ENCODE results near the gene IGFBP2.
A peak's percentile ranks its signal among the peaks of the same experiment; 100 is the strongest.

The IGFBP2 gene

DNA sequence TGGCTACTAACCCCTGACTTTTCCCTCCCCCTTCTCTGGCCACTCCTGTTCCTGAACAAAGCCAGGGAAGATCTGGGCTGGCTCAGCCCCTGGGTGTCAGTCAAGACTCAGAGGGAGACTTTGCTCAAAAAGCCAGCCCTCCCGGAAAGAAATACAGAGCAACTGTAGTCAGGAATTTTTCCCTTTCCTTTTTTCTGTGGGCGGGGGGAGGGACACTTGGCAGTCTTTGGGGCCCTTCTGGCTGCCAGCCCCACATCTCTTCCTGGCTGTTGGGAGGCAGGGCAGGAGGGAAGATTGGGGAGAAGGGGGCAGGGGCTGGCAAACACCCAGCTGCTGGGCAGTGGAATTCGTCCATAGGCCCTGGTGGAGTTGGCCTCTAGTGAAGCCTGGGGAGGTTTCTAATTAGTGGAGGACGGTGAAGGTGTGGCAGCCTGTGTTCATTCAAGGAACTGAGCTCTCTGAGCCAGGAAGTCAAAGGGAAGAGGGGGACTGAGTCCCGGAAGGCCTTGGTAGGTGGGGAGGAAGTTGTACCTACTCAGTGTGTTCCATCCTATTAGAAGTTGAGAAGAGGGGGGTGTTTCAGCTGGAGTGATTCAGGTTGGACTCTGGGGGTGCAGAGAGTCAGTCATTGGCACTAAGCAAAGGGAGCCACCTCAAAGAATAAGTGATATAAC lies 10.9 kb downstream of the IGFBP2 start:
- no peak for DNase-seq

DNA sequence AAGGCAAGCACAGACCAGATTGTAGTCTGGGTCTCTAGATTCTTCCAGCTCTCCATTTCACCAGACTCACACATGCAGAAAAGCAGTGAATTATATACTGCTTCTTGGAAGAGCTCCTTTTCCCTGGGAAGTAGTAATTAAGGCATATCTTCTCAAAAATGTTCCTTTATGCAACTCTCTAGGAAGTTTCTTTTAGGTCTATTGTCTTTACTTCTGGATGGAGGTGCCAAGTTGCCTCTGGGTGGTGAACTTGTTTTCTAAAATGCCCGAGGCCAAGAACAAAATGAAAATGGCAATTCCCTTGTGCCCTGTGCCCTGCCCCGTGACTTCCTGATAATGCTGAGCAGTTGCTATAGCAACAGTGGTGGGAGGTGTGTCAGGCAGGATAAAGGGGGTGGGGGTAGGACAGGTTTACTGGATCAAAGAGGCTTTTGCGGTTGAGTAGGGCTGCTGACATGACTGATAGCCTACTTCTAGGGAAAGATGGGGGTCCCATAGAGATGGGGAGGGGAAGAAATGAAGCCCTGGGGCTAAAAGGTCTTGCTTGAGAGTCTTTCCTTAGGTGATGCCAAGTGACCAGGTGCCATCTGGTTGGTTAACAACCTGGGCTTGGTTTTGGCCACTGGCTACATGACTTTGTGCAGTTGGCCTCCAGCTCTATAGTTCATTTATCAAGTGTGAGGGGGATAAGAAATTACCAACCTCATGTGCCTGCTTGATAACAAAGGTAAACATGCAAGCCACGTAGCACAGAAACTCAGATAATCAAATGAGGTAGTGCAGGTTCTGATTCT lies 11.8 kb downstream of the IGFBP2 start:
- no peak for DNase-seq

DNA sequence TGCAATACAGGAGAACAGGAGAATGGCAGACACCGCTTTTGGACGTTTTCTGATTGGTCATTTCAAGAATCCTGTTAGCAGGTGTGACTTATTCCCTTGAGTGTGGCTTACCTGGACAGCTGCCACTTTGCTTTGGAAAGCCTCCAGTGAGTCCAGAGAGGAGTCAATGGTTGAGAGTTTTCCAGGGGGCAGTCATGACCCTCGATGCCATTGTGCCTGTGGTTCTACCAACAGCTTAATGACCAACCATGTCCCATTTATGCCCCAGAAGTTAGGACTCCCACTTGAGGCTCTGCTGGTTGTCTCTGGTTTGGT lies 12.4 kb downstream of the IGFBP2 start:
- no peak for DNase-seq

- no peak for DNase-seq
Measured at GRCh38 chr2:216646116-216646515, 12.9 kb downstream of the IGFBP2 start.

- DNase-seq: no peak
Measured at GRCh38 chr2:216648105-216648504, 14.9 kb downstream of the IGFBP2 start.

- DNase-seq: no peak
Measured at GRCh38 chr2:216649574-216649973, 16.4 kb downstream of the IGFBP2 start.

DNA sequence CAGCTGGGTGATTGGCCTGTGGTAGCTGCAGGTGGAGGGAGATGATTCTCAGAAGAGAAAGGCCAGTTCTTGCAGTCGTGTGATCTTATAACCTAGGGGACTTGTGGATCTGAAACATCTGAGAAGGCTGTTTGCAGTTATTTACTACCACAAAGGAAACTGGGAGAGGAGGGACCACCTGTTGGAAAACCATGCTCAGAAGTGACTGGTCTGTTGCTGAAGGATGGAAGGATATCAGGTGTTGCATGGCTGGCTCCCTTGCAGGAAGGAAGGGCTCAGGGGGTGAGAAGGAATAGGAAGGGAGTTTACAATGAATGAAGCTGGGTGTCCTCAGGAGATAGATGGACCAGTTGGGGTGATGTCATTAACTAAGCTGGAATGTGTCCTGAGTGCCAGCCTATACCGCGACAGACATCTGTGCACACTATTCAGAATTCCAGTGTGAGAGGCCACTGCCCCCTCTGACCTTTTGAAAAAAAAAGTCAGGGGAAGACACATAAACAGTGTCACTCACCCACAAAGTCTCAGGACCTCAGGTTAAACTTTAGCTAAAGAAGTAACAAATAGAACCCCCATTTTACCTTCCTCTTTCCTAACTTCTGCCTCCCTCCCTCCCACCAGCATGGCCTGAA lies 17.5 kb downstream of the IGFBP2 start:
- no peak for DNase-seq

DNA sequence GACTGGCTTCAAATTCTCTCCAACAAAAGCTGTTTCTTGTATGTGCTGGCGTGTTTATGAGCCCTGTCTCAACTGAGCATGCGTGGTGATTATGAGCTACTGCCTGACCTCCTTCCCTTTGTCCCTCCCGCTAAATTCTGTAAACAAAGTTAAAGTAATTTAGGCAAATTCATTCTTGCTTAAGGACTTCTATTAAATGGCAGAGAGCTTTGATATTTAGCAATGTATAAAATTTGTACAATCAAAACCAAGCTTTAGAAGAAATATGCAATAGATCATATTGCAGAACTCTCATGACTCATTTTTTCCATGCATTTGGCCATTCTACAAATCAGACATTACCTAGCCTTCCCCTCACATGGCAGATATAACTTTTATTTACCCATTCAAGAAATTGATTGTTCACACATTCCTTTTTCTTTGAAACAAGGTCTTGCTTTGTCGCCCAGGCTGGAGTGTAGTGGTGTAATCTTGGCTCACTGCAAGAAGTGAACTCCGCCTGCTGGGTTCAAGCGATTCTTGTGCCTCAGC lies 18.2 kb downstream of the IGFBP2 start:
- DNase-seq: peak in 1 of 2 donors; percentile 55

DNA sequence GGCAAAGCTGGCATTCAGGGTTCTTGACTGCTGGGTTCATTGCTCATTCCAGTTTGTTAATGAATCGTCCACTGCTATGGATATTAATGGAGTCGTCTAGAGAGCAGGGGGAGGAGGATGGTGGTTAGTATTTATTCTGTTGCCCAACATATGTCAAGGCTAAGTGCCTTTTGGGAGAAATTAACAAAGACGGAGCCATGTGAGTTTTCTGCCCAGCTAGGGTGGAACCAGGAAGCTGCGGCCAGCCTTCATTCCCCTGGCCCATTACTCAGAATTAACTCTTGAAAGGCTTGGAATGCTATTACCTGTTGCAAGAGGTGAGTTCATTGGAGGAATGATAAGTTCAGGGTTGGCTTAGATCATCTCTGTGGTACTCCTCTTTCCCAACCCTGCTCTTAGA lies 19.3 kb downstream of the IGFBP2 start:
- DNase-seq: no peak

GRCh38 chr2:216653093-216653799 lies 20.0 kb downstream of the IGFBP2 start:
- DNase-seq: no peak

GRCh38 chr2:216653931-216654365 lies 20.7 kb downstream of the IGFBP2 start:
- DNase-seq: no peak

DNA sequence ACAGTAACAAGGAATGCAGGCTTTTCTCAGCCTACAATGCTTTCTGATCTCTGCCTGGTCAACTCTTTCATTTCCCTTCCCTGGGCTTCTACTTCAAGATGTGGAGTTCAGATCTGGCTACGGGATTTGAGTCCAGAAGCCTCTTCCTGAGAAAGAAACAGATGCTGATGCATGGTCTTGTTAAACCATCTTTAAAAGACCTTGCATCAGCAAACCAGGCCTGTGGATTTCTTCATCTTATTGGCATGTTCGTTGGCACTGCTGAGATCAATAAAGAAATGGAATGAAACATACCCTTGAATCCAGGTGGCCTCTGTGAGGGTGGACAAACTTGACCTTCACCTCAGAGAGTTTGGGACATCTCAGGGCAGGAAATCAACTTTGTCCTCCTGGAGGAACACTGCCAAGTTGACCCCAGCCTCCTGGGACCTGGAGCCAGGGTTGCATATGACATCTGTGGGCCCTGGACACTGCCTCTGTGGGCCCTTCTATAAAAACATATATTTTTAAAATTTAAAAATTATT lies 21.4 kb downstream of the IGFBP2 start:
- no peak for DNase-seq

DNA sequence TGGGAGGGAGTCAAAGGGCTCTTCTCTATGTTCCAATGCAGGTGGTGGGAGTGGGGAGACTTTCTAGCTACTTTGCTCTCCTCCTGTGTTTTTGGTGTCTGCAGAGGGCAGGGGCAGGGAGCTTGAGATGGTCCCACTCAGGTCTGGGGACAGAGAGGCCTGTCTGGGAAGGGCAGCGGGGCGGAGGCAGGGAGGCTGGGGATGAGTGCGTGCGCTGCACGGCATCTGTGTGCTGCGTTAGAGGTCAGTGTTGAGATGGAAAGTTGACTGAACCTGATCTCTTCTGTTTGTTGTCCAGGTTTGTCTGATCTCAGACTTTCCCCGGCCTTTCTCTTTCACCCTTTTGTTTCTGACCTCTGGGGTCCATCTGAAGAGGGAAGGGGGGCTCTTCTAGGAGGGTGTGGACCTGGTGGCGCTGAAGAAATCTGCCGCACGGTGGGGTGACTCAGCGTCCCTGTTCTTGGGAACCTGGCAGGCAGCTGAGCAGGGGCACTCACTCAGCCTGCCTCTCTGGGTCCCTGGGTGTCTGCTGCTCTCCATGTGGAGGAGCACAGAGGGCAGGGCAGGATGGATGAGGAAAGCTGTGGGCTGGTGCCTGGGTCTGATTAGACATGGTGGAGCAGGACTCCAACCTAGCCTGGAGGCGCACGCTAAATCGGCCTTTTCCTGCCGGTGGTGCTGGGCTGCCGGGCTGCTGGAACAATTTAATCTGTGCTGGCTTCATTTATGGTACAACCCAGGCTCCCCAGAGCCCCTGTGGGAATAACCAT lies 24.1 kb downstream of the IGFBP2 start:
- no peak for DNase-seq

DNA sequence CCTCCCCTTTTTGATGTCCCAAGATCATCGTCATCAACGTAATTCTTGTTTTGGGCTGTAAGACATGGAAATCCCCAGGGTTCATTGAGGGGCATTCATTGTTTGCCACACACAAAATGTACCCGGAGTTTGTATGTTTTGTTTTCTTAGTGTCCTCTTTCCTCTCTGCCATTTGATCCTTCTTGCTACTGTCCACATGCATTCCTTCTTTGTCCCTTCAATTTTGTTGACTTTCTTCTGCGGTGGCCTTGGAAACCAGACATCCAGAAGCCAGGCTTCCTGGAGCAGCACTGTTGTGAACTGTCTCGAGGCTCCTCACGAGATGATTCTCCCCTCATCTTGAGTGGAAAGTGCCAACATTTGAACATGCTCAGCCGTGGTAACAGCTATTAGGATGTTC lies 24.8 kb downstream of the IGFBP2 start:
- DNase-seq: no peak

GRCh38 chr2:216658757-216659156 lies 25.5 kb downstream of the IGFBP2 start:
- DNase-seq: no peak

DNA sequence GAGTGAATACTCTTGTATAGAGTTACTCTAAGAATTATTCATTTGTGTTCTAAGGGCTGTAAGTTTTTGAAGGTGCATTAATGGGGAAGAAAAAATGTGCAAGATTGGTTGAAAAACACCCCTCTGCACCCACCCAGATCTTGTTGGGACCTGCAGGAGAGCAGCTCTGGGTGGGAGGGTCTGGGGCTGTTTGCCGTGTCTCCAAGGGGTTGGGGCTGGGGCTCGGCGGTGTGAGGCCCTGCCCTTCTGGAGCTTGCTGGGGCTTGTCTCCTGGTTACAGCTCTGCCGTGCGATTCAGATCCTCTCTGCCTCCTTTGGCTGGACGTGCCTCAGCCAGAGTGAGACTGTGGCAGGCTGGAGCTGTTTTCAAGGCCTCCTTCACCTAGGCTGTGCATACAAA lies 26.1 kb downstream of the IGFBP2 start:
- DNase-seq: no peak

DNA sequence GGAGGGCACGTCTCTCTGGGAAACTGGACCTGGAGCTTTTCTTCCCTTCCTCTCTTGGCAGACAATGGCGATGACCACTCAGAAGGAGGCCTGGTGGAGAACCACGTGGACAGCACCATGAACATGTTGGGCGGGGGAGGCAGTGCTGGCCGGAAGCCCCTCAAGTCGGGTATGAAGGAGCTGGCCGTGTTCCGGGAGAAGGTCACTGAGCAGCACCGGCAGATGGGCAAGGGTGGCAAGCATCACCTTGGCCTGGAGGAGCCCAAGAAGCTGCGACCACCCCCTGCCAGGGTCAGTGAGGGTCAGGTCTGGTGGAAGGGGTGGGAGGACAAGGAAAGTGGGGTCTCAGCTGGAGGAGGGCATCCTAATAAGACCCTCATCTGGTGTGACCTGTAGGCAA lies 27.3 kb downstream of the IGFBP2 start:
- no peak for DNase-seq

DNA sequence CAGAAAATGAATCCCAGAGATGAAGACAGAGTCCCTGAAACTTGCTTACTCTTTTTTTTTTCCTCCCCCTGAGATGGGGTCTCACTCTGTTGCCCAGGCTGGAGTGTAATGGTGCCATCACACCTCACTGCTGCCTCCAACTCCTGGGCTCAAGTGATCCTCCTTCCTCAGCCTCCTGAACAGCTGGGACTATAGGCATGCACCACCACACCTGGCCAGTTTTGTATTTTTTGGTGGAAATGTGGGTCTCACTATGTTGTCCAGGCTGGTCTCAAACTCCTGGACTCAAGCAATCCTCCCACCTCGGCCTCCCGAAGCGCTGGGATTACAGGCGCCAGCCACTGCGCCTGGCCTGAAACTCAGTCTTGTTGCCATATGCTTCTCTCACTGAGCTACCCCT lies 27.8 kb downstream of the IGFBP2 start:
- no peak for DNase-seq

DNA sequence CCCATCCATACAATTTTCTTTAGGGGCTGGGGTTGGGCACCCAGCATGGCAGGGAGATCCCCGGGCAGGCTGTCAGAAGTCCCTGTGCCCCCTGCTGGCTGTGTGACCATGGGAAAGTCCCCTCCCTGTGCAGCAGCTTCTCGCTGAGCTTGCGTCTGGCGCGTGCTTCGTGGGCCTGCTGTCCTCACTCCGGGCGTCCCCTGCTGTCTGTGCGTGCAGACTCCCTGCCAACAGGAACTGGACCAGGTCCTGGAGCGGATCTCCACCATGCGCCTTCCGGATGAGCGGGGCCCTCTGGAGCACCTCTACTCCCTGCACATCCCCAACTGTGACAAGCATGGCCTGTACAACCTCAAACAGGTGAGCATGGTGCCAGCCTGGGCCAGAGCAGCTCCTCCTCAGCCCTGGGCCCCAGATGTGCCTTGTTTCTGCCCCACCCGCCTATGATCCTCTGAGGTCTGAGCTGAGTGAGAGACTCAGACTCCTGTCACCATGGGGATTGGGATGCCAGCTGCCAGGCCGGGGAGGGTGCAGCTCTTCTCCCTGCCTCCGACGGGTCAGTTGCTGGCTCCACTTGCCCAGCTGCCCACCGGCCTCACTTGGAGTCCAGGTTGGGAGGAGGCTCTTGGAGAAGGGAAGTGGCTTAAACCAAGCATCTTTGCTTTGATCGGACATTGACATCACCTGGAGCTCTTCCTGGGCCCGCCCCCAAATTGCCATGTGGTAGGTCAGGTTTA lies 28.6 kb downstream of the IGFBP2 start:
- DNase-seq: no peak

GRCh38 chr2:216663106-216663505 lies 29.9 kb downstream of the IGFBP2 start:
- no peak for DNase-seq

- no peak for DNase-seq
Measured at GRCh38 chr2:216663846-216664245, 30.6 kb downstream of the IGFBP2 start.
